ENCODE results near the gene VPS8.

The VPS8 gene

DNA sequence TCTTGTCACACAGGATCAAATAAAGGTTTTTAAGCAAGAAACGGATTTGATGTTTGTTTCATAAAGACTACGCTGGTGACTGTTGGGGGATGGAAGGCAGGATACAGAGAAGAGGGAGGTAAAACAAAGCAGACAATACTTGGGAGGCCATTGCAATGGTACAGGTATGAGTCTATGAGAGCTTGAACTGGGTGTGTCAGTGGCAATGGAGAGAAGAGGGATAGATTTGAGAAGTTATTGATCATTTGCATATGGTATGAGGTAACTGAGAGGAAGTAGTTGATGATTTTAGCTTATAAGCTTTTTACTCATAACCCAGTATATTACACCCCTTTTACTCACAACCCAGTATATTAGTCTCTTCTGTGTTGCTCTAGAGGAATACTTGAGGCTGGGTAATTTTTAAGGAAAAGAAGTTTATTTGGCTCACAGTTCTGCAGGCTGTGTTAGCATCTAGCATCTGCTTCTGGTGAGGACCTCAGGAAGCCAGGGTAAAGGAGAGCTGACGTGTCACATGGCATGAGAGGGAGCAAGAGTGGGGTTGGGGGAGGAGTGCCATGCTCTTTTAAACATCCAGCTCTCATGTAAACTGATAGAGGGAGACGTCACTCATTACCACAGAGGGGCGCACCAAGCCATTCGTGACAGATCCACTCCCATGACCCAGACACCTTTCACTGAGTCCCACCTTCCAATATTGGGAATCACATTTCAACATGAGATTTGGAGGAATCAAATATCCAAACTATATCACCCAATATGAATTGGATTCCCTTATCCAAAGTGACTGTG, 153.9 kb downstream of the VPS8 start:
- TF ChIP-seq ZBTB7A (IDR thresholded peaks at IDR 0.05; ENCODE audit: low read depth) (no peak), FOXM1 (IDR thresholded peaks at IDR 0.05; ENCODE audit: borderline replicate concordance, low read depth) (no peak), RAD21 (IDR thresholded peaks at IDR 0.05; ENCODE audit: low read depth) (peak; percentile 3; the same call in 1 of the 2 replicates)

- TF ChIP-seq CREB1 (IDR thresholded peaks at IDR 0.05; ENCODE audit: low read depth) (no peak), NFIC (IDR thresholded peaks at IDR 0.05) (no peak), EGR1 (IDR thresholded peaks at IDR 0.05) (no peak), FOXM1 (IDR thresholded peaks at IDR 0.05; ENCODE audit: borderline replicate concordance, low read depth) (no peak), TCF12 (IDR thresholded peaks at IDR 0.05; ENCODE audit: low read depth) (no peak), REST (IDR thresholded peaks at IDR 0.05; ENCODE audit: low read depth) (no peak), TAF1 (IDR thresholded peaks at IDR 0.05; ENCODE audit: low read depth) (no peak), CEBPB (IDR thresholded peaks at IDR 0.05) (no peak), RAD21 (IDR thresholded peaks at IDR 0.05; ENCODE audit: low read depth) (no peak), ZBTB7A (IDR thresholded peaks at IDR 0.05; ENCODE audit: low read depth) (no peak), TEAD4 (IDR thresholded peaks at IDR 0.05) (no peak), EP300 (IDR thresholded peaks at IDR 0.05; ENCODE audit: borderline replicate concordance) (no peak), YY1 (IDR thresholded peaks at IDR 0.05; ENCODE audit: low read depth) (no peak)
- TF ChIP-seq, protein P1, sequence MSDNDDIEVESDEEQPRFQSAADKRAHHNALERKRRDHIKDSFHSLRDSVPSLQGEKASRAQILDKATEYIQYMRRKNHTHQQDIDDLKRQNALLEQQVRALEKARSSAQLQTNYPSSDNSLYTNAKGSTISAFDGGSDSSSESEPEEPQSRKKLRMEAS (IDR thresholded peaks at IDR 0.05) = no peak
- TF ChIP-seq, protein P2, sequence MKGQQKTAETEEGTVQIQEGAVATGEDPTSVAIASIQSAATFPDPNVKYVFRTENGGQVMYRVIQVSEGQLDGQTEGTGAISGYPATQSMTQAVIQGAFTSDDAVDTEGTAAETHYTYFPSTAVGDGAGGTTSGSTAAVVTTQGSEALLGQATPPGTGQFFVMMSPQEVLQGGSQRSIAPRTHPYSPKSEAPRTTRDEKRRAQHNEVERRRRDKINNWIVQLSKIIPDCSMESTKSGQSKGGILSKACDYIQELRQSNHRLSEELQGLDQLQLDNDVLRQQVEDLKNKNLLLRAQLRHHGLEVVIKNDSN (IDR thresholded peaks at IDR 0.05) = no peak
Measured at GRCh38 chr3:184968115-184968514, 156.1 kb downstream of the VPS8 start.

- TF ChIP-seq TEAD4 (IDR thresholded peaks at IDR 0.05) (no peak), TCF12 (IDR thresholded peaks at IDR 0.05; ENCODE audit: low read depth) (no peak), EP300 (IDR thresholded peaks at IDR 0.05; ENCODE audit: borderline replicate concordance) (no peak), TAF1 (IDR thresholded peaks at IDR 0.05; ENCODE audit: low read depth) (no peak), RAD21 (IDR thresholded peaks at IDR 0.05; ENCODE audit: low read depth) (no peak), NFIC (IDR thresholded peaks at IDR 0.05) (no peak), CEBPB (IDR thresholded peaks at IDR 0.05) (no peak), CREB1 (IDR thresholded peaks at IDR 0.05; ENCODE audit: low read depth) (no peak)
- TF ChIP-seq, protein P2 (IDR thresholded peaks at IDR 0.05) = no peak
- TF ChIP-seq, protein P1 (IDR thresholded peaks at IDR 0.05) = no peak
Measured at GRCh38 chr3:184970186-184970585, 158.2 kb downstream of the VPS8 start.

DNA sequence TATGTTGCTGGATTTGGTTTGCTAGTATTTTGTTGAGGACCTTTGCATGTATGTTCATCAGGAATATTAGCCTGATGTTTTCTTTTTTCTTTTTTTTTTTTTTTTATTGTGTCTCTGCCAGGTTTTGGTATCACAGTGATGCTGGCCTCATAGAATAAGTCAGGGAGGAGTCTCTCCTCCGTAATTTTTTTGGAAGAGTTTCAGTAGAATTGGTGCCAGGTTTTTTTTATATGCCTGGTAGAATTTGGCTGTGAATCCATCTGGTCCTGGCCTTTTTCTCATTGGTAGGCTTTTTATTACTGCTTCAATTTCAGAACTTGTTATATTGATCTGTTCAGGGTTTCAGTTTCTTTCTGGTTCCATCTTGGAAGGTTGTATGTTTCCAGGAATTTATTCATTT, 165.8 kb downstream of the VPS8 start:
- no peak for TF ChIP-seq TAF1 (IDR thresholded peaks at IDR 0.05; ENCODE audit: low read depth)
- no peak for TF ChIP-seq YY1 (IDR thresholded peaks at IDR 0.05; ENCODE audit: low read depth)
- no peak for TF ChIP-seq CREB1 (IDR thresholded peaks at IDR 0.05; ENCODE audit: low read depth)
- TF ChIP-seq REST (IDR thresholded peaks at IDR 0.05; ENCODE audit: low read depth) = no peak
- no peak for TF ChIP-seq CEBPB (IDR thresholded peaks at IDR 0.05)
- TF ChIP-seq, protein P1 (IDR thresholded peaks at IDR 0.05) = no peak
- TF ChIP-seq EP300 (IDR thresholded peaks at IDR 0.05; ENCODE audit: borderline replicate concordance) = no peak
- no peak for TF ChIP-seq EGR1 (IDR thresholded peaks at IDR 0.05)
- no peak for TF ChIP-seq NFIC (IDR thresholded peaks at IDR 0.05)
- no peak for TF ChIP-seq TCF12 (IDR thresholded peaks at IDR 0.05; ENCODE audit: low read depth)
- TF ChIP-seq ZBTB7A (IDR thresholded peaks at IDR 0.05; ENCODE audit: low read depth) = no peak
- TF ChIP-seq, protein P2 (IDR thresholded peaks at IDR 0.05) = no peak
- TF ChIP-seq RAD21 (IDR thresholded peaks at IDR 0.05; ENCODE audit: low read depth) = no peak
- no peak for TF ChIP-seq FOXM1 (IDR thresholded peaks at IDR 0.05; ENCODE audit: borderline replicate concordance, low read depth)
- no peak for TF ChIP-seq TEAD4 (IDR thresholded peaks at IDR 0.05)

GRCh38 chr3:184981071-184981470, 169.1 kb downstream of the VPS8 start:
- TF ChIP-seq CEBPB (IDR thresholded peaks at IDR 0.05) = no peak
- no peak for TF ChIP-seq TAF1 (IDR thresholded peaks at IDR 0.05; ENCODE audit: low read depth)
- TF ChIP-seq, protein P1 (IDR thresholded peaks at IDR 0.05) = no peak
- no peak for TF ChIP-seq TEAD4 (IDR thresholded peaks at IDR 0.05)
- TF ChIP-seq FOXM1 (IDR thresholded peaks at IDR 0.05; ENCODE audit: borderline replicate concordance, low read depth) = no peak
- TF ChIP-seq EP300 (IDR thresholded peaks at IDR 0.05; ENCODE audit: borderline replicate concordance) = no peak
- no peak for TF ChIP-seq CREB1 (IDR thresholded peaks at IDR 0.05; ENCODE audit: low read depth)
